ENCODE data around the gene PARD3.

The PARD3 gene

GRCh38 chr10:34112171-34112782 lies 702.8 kb downstream of the PARD3 start:
- no peak for DNase-seq

GRCh38 chr10:34111179-34111578 lies 703.9 kb downstream of the PARD3 start:
- DNase-seq: no peak

- no peak for DNase-seq
Measured at GRCh38 chr10:34109952-34110702, 705.0 kb downstream of the PARD3 start.

GRCh38 chr10:34109495-34109894 lies 705.6 kb downstream of the PARD3 start:
- DNase-seq: no peak

- DNase-seq: no peak
Measured at GRCh38 chr10:34107626-34108516, 707.2 kb downstream of the PARD3 start.

- no peak for DNase-seq
Measured at GRCh38 chr10:34106356-34106885, 708.7 kb downstream of the PARD3 start.

GRCh38 chr10:34104829-34105572 lies 710.1 kb downstream of the PARD3 start:
- DNase-seq: no peak

- no peak for DNase-seq
Measured at GRCh38 chr10:34102893-34103506, 712.1 kb downstream of the PARD3 start.

GRCh38 chr10:34102237-34102673 lies 712.8 kb downstream of the PARD3 start:
- no peak for DNase-seq

- DNase-seq: no peak
Measured at GRCh38 chr10:34101001-34101400, 714.1 kb downstream of the PARD3 start.

- no peak for DNase-seq
Measured at GRCh38 chr10:34098821-34099567, 716.1 kb downstream of the PARD3 start.

- no peak for DNase-seq
Measured at GRCh38 chr10:34097682-34098081, 717.4 kb downstream of the PARD3 start.

- DNase-seq: no peak
Measured at GRCh38 chr10:34094961-34095360, 720.1 kb downstream of the PARD3 start.

- DNase-seq: no peak
Measured at GRCh38 chr10:34094146-34094696, 720.9 kb downstream of the PARD3 start.

GRCh38 chr10:34092891-34093290 lies 722.2 kb downstream of the PARD3 start:
- DNase-seq: no peak

GRCh38 chr10:34091635-34092195 lies 723.4 kb downstream of the PARD3 start:
- no peak for DNase-seq

GRCh38 chr10:34089253-34089652 lies 725.8 kb downstream of the PARD3 start:
- DNase-seq: no peak

- no peak for DNase-seq
Measured at GRCh38 chr10:34088208-34088794, 726.8 kb downstream of the PARD3 start.

- DNase-seq: no peak
Measured at GRCh38 chr10:34087095-34087418, 728.0 kb downstream of the PARD3 start.

- DNase-seq: no peak
Measured at GRCh38 chr10:34083567-34083966, 731.5 kb downstream of the PARD3 start.

Measured in effector CD8-positive, alpha-beta T cell (primary cell).